Measurements from ENCODE around the gene OTOG.

OTOG gene

GRCh38 chr11:17692931-17693330, 145.9 kb downstream of the OTOG start:
- no peak overlapping the region for H3K4me3 ChIP-seq (ENCODE audit: low read length)
- TF ChIP-seq, protein P1, sequence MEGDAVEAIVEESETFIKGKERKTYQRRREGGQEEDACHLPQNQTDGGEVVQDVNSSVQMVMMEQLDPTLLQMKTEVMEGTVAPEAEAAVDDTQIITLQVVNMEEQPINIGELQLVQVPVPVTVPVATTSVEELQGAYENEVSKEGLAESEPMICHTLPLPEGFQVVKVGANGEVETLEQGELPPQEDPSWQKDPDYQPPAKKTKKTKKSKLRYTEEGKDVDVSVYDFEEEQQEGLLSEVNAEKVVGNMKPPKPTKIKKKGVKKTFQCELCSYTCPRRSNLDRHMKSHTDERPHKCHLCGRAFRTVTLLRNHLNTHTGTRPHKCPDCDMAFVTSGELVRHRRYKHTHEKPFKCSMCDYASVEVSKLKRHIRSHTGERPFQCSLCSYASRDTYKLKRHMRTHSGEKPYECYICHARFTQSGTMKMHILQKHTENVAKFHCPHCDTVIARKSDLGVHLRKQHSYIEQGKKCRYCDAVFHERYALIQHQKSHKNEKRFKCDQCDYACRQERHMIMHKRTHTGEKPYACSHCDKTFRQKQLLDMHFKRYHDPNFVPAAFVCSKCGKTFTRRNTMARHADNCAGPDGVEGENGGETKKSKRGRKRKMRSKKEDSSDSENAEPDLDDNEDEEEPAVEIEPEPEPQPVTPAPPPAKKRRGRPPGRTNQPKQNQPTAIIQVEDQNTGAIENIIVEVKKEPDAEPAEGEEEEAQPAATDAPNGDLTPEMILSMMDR (IDR thresholded peaks at IDR 0.05; ENCODE audit: insufficient read depth, low read depth, low read length, missing control alignments), result no peak
- no peak for DNase-seq (ENCODE audit: low read depth)

DNA sequence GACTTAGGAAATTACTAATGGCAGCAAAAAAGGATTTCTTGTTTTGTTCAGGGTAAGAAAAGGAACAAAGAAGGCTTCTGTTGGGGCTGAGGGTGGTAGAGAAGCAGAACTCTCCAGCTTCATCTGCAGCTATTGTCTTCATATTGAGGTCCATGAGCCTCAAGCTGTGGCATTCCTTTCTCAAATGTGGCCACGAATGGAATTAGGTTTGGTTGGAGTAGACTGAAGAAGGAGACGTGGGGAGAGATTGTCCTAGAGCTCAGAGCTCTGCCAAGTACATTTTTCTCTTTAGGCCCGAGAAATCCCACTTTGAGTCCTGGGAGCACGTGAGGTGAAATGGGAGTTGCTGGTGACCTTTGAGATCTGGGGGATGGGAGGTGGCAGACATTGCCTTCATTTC, 146.5 kb downstream of the OTOG start:
- H3K4me3 ChIP-seq (ENCODE audit: low read length), result no peak overlapping the region
- TF ChIP-seq, protein P1 (IDR thresholded peaks at IDR 0.05; ENCODE audit: insufficient read depth, low read depth, low read length, missing control alignments), result no peak
- DNase-seq (ENCODE audit: low read depth), result no peak

DNA sequence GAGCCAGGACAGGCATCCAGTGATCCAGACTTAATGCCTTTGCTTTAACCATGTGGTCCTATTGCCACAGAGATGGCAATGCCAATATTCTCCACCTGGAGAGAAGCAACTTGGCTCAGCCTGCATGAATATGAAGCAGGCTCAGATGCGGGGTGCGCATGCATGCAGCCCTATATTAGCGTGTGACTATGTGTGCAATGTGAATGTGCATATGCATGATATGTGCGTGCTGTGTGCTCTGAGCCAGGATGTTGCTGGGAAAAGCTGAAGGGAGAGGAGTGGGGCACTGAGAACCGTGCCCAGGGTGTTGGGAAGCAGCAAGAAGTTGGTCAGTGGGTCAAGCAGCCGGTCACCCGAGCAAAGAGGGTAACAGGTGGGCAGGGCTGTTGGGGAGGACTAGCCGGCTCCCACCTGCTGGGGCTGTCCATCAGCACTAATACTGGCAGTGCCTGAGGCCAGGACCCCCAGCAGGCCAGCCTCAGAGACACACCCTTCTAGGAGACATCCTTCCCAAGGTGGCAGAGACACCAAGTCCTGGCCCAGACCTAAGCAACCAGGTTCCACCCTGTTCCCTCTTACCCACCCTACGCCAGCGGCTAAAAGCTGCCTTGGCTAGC, 147.5 kb downstream of the OTOG start:
- TF ChIP-seq, protein P1 (IDR thresholded peaks at IDR 0.05; ENCODE audit: insufficient read depth, low read depth, low read length, missing control alignments), result no peak

GRCh38 chr11:17695454-17696441, 148.7 kb downstream of the OTOG start:
- TF ChIP-seq, protein P1 (IDR thresholded peaks at IDR 0.05; ENCODE audit: insufficient read depth, low read depth, low read length, missing control alignments), result no peak
- H3K4me3 ChIP-seq (ENCODE audit: low read length), result no peak overlapping the region
- DNase-seq (ENCODE audit: low read depth), result no peak

More for the DNA sequence above, 147.5 kb downstream of the OTOG start:
- no peak for DNase-seq (ENCODE audit: low read depth)
- H3K4me3 ChIP-seq (ENCODE audit: low read length), result no peak overlapping the region

DNA sequence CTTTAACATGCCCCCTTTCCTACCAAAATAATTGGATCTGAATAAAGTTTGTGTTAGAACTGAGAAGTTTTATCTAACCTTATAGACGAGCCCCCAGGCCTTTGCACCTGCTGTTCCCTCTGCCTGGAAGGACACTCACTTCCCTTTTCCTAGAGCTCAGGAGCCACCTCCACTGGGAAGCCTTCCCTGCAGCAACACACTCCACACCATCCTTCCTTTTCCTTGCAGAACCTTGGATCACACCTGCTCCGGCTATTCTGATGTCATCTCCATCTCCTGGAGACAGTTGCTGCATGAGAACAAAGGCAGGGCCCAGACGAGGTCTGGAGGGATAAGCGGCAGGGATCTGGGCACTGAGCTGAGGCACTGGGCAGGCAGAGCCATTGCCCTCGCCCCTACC, 149.7 kb downstream of the OTOG start:
- no peak overlapping the region for H3K4me3 ChIP-seq (ENCODE audit: low read length)
- DNase-seq (ENCODE audit: low read depth), result no peak
- TF ChIP-seq, protein P1 (IDR thresholded peaks at IDR 0.05; ENCODE audit: insufficient read depth, low read depth, low read length, missing control alignments), result no peak
